GM18951 (cell line): ENCODE measurements around the gene PDLIM7.

ENCODE experiments used
- POLR2A ChIP-seq: IDR thresholded peaks from 4 replicates; pipeline ENCODE4 v1.6.1; 2011; ENCODE audit warnings: mild to moderate bottlenecking; ENCODE audit not compliant: insufficient read length, insufficient read depth; ENCODE audit errors: extremely low read depth
- in situ Hi-C: fragments of 300-500 bp; cut with MboI; formaldehyde crosslinking; loops from one replicate; pipeline ENCODE4 v1.12.0; 2022; ENCODE audit warnings: low sequenced_read_pairs, mixed read lengths, inconsistent platforms; ENCODE audit not compliant: unreplicated experiment

The PDLIM7 gene

DNA sequence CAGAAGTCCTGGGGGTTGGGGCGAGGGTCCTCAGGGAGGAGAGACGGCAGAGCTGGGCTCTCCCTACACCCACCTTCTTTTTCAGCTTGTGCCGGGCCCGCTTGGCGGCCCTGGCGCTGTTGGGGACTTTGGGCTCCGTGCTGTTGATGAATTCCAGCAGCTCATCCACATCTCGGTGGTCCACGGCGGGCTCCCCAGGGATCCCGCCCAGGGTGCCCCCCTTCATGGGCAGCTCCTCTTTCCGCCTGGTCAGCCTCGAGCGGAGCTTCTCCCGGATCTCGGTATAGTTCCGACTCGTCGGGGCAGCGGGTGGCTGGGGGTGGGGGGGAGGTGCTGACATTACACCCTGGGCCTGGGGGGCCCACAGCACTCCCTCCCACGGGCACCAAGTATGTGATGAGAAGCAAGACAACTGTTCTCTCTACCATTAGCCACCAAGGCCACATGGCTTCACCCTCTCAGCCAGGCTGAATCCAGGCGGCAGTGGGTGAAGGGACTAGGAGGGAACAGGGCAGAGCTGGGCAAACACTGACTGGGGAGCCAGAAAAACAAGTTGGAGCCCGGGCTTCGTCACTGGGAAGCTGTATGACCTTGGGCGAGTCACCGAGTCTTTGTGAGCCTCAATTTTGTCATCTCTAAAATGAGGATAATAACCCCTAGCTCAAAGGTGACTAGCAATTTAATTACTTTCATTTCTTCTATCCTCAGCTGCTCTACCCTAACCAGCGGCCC is 34.0 kb upstream of the PDLIM7 start:
- in situ Hi-C loops: no loop called here
- no peak for TF ChIP-seq POLR2A

DNA sequence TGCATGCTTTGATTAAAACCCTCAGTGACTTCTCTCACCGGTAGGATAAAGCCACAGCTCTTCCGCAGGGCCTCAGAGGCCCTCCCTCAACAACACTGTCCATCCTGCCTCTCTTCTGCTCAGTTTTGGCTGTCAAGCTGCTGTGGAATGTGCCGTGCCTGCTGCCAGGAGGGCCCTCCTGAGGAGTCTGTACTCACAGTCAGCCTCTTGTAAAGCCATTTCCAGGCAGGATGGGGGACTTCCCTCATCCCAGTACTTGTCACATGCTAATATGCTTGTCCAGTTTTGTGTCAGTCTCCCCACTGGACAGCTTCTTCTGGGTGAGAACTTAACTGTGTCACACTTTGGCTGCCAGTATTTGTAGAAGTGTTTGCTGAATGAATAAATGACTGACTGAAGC is 33.2 kb upstream of the PDLIM7 start:
- in situ Hi-C loops: no loop called here
- no peak for TF ChIP-seq POLR2A

DNA sequence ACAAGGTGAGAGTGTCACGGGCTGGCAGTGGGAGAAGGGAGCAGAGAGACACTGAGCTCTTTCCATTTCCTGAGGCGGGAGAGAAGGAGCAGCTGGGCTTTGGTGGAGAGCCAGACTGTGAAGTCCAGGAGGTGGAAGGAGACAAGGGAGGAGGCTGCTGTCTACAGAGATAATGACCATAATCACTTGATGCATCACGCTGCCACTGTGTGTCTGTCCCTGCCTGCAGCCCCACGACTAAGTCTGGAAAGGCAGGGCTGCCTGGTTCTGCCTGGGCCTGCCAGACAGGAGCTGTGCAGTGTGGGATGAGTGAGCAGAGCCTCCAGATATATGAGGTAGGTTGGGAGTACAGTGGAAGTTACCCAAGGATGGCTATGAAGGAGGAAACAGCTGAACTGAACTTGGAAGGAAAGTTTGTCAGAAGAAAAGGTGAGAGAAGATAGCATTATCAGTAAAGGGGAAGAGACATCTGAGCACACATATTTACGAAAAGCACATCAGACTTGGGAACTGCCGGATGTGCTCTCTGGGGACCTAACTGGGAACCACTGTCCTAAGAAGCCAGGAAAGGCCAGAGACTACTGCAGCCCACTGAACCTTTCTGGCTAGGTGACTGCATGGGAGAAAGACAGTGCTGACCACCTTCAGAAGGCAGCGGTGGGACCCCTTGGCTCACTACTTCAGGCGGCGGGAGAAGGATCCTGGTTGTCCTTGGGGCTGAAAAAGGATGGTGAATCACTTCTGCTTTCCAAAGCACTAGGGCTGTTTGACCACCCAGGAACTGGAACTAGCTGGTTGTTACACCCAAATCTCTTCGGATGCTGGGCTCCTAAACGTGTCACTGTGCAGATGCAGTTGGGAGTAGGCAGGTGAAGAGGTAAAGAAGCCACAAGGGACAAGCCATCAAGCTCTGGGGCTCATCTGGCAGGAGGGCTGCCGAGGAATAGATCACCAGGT is 32.1 kb upstream of the PDLIM7 start:
- TF ChIP-seq POLR2A: no peak

DNA sequence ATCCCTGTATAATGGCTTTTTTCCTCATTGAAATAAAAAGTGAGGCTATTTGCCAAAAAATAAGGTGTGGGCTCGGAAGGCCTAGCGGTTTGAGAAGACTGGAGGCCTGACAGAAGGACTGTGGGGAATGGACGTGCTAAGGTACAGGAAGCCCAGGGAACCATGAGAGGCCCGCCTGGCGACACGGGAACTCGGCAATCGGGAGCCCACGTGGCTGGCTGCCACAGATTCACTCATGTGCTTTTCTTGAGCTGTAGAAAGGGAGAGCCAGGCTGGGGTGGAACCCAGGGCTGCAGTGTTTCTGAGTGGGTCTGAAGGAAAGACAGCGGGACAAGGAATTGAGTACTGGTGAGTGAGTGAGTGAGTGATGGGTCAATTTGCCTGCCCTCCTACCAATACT is 31.2 kb upstream of the PDLIM7 start:
- in situ Hi-C loops: no loop called here
- no peak for TF ChIP-seq POLR2A

More for the DNA sequence above, 32.1 kb upstream of the PDLIM7 start:
- in situ Hi-C loops: no loop called here

DNA sequence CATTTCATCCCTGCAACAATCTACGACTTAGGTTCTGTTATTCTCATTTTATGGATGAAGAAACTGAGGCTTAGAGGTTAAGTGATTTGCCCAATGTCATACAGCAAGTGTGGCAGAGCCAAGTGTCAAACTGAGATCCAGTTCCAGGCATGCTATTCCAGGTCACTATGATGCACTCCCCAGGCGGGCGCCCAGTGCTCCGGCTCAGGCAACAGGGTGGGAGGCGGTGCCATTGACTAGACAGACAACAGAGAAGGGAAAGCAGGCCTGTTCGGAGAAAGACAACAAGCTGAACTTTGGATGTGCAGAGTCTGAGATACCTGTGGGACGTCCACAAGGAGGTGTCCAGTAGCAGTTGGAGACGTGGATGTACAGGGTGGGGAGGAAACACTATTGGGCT is 30.2 kb upstream of the PDLIM7 start:
- in situ Hi-C loops: no loop called here
- no peak for TF ChIP-seq POLR2A

DNA sequence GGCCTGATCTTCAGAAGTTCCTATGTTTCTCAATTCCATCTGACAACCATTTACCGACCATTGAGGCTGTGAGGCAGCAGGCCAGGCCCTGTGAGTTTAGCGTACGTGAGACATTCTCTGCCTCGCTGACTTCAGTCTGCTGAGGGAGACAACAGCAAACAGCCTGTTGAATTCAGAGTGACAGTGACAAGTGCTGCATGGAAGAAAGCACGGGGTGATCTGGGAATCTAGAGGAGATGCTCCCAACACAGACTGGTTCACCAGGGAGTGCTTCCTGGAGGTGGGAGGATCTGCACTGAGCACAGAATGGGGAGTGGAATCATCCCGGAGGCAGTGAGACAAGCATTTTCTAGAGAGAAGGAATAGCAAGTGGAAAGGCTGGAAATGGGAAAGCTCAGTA is 29.4 kb upstream of the PDLIM7 start:
- in situ Hi-C loops: no loop called here
- TF ChIP-seq POLR2A: no peak

DNA sequence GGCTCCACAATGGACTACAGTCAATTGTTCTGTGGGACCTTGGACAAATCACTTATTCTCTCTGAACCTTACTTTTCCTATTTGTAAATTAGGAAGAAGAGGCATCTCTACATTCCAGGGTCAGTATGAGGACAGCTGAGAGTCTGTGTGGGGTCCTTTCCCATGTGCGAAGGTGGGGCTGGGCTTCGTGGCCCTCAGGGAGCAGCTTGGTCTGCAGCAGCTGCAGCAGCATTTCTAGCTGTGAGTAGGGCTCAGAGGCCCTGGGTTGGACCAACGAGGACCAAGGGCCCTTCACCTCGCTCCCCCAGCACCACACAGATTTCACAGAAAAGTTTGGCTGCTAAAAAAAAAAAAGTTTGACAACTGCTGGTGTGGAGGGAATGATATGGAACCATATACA is 28.8 kb upstream of the PDLIM7 start:
- no peak for TF ChIP-seq POLR2A
- in situ Hi-C loops: no loop called here

DNA sequence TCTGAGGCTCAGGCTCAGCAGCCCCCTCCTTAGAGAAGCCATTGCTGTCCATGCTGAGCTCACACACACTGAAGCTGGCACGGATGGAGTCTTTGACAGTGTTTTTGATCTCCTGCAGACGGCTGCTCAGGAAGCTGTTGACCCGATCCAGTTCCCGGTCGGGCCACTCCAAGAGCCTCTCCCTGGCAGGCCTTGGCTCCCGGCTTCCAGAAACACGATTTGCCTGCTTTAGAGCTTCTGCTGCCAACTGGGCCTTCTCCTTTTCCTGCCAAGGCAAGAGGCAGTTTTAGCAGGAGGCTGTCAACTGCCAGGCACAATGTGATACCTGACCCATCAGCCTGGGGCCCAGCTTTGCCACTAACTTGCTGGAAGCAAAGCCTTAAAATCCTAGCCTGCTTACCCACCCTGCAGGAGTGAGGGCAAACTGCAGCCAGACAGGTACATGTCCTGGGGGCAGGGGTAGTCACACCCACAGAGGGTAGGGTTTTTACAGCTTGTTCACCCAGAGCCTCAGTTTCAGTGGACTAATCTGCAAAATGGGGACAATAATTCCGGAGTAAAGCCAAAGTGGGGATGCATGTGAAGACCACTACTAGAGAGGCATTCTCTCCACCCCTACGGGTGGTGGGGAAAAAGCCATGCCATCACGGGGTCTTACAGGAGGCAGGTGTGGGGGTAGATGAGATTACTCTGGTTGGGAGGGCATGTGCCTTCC is 27.7 kb upstream of the PDLIM7 start:
- in situ Hi-C loops: no loop called here
- TF ChIP-seq POLR2A: no peak

DNA sequence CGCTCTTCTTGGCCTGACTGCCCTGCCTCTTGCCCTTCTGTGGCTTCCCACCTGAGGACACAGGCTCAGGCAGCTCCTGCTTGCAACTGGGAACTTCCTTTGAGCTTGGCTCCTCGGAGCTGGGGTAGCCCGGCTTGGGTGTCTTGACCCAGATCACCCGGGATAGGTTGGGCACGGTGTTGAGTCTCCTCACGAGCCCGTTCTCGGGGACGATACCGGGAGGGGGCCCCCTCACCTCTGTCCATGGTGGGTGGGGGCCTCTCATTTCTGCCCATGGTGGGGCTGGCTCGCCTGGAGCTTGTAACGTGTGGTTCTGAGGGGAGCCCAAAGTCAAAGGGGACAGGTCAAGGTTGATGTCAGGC is 27.1 kb upstream of the PDLIM7 start:
- TF ChIP-seq POLR2A: no peak
- in situ Hi-C loops: no loop called here

DNA sequence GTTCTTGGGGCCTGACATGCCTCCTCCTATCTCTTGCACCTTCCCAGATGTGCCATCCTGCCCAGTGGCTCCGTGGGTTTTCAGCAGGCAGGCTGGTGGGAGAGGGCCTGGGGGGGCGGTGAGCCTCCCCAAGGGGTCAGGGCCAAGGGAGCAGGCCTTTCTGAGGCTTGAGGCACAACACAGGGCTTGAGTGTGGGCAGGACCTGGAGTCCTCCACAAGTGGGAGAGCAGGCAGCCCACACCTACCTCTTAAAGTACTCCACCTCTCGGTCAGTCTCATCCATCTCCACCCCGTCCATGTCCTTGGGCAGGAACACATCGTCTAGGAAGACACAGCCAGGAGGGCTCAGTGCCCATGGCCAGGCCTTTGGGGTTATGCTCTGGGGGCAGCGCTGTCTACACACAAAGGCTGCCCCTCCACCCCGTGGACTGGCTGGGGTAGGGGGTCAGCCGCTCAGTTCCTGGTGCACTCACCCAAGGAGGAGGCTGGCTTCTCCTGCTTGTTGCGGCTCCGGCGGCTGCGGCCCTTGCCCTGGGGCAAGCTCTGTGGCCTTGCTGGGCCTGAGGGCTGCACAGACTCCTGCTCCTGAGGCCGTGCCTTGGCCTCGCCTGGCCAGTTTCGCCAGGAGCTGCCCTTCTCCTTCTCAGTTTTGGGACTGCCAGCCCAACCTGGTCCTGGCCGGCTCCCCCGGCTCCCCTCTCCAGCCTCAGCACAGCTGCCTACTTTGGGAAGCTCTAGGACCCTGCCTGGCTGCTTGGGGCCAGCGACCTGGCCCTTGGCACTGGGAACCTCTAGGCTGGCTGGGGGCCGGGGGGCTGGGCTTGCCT is 26.5 kb upstream of the PDLIM7 start:
- in situ Hi-C loops: no loop called here
- no peak for TF ChIP-seq POLR2A

DNA sequence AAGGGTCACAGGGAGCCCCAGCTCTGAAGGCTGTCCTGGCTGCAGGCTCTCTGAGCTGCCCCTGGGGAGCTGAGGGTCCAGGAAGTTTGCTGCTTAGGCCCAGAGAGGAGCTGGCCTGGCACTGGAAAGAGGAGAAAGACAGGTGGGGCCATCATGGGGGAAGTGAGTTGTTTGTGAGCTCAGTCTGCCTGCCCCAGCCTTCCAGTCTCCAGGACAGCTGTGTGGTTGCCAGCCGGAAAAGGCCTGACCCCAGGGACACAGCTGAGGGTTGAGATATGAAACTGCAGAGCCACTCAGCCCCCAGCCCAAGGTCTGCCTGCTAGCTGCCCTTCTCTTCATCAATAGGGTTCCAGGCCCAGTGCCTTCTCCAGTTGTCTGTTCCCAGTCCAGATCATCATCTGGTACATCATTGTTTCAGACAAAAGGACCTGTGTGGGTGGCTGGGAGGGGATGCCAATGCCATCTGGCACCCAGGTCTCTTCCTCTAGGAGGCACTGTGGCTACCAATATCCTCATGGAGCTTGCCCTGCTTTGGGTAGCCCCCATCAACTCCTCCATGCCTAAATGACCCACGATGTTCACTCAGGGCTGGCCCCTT is 23.6 kb upstream of the PDLIM7 start:
- in situ Hi-C loops: no loop called here

DNA sequence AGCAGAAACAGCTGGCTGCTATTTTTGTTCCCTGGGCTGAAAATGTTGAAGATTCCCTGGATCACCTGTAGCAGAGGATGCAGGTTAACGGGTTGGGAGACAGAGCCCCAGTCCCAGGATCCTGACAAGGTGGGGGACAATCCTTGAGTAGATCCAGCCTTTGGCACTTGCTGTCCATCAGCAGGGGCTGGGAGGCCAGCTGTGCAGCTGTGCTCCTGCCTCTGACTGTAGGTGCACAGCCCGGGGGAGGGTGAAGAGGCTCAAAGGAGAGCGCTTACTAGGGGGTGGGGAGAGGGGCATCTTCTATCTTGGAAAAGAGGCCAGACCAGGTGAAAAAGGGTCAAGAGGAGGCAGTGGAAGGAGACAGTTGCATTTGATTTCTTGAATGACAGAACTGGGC is 22.9 kb upstream of the PDLIM7 start:
- in situ Hi-C loops: no loop called here
- TF ChIP-seq POLR2A: no peak

More for the DNA sequence above, 23.6 kb upstream of the PDLIM7 start:
- no peak for TF ChIP-seq POLR2A
